Loucy (cell line): ENCODE measurements around the gene SLCO2A1.

Experiments
- H2AFZ ChIP-seq: fragments of 200-600 bp; sonication (generic); 2 replicates; pipeline ENCODE4 v1.6.0; 2016; ENCODE audit warnings: antibody characterized with exemption, mild to moderate bottlenecking, low read length, moderate library complexity
- H3F3A ChIP-seq: fragments of 200-600 bp; 2 replicates; pipeline ENCODE4 v1.6.0; 2016; ENCODE audit warnings: antibody characterized with exemption, low read depth, mild to moderate bottlenecking
- H3K27me3 ChIP-seq: fragments of 200-600 bp; sonication (generic); 2 replicates; pipeline ENCODE4 v1.6.1; 2014; ENCODE audit warnings: low read length, mild to moderate bottlenecking; ENCODE audit not compliant: insufficient read depth, poor library complexity, severe bottlenecking
- H3K36me3 ChIP-seq: fragments of 200-600 bp; sonication (generic); 2 replicates; pipeline ENCODE4 v1.6.1; 2016; ENCODE audit warnings: low read length; ENCODE audit not compliant: insufficient read depth
- H3K4me1 ChIP-seq: fragments of 200-600 bp; sonication (generic); 2 replicates; pipeline ENCODE4 v1.5.1; 2014; ENCODE audit warnings: low read length, mild to moderate bottlenecking; ENCODE audit not compliant: insufficient read depth, poor library complexity, severe bottlenecking
- H3K4me2 ChIP-seq: fragments of 200-600 bp; sonication (generic); 2 replicates; pipeline ENCODE4 v1.6.0; 2014; ENCODE audit warnings: antibody characterized with exemption, low read length, low read depth, mild to moderate bottlenecking; ENCODE audit not compliant: poor library complexity, severe bottlenecking
- H3K4me3 ChIP-seq: fragments of 200-600 bp; sonication (generic); 2 replicates; pipeline ENCODE4 v1.5.1; 2014; ENCODE audit warnings: low read length, mild to moderate bottlenecking, mixed read lengths; ENCODE audit not compliant: poor library complexity, severe bottlenecking
- H3K79me2 ChIP-seq: fragments of 200-600 bp; sonication (generic); 2 replicates; pipeline ENCODE4 v1.6.1; 2014; ENCODE audit warnings: low read length; ENCODE audit not compliant: insufficient read depth
- H3K9ac ChIP-seq: fragments of 200-600 bp; sonication (generic); 2 replicates; pipeline ENCODE4 v1.6.0; 2014; ENCODE audit warnings: mild to moderate bottlenecking, low read depth, low read length, moderate library complexity; ENCODE audit not compliant: poor library complexity, severe bottlenecking
- H3K9me2 ChIP-seq: fragments of 200-600 bp; sonication (generic); replicated peaks from 2 replicates; pipeline ENCODE4 v1.6.1; 2016; ENCODE audit warnings: low read depth, low read length, mixed read lengths
- H3K9me3 ChIP-seq: fragments of 200-600 bp; sonication (generic); 2 replicates; pipeline ENCODE4 v1.6.1; 2014; ENCODE audit warnings: mild to moderate bottlenecking, antibody characterized with exemption, low read length, low read depth; ENCODE audit not compliant: insufficient read depth
- H4K20me1 ChIP-seq: fragments of 200-600 bp; sonication (generic); 2 replicates; pipeline ENCODE4 v1.6.0; 2014; ENCODE audit warnings: antibody characterized with exemption, low read length, mild to moderate bottlenecking; ENCODE audit not compliant: insufficient read depth, poor library complexity, severe bottlenecking
- CTCF ChIP-seq: fragments of 200-600 bp; sonication (generic); conservative IDR thresholded peaks from 2 replicates; pipeline ENCODE4 v1.5.1; 2014; ENCODE audit warnings: mild to moderate bottlenecking, antibody characterized with exemption, low read length
- EZH2phosphoT487 ChIP-seq: fragments of 200-600 bp; IDR thresholded peaks from 2 replicates; pipeline ENCODE4 v1.6.1; 2018; ENCODE audit warnings: antibody characterized with exemption, mild to moderate bottlenecking, moderate library complexity, borderline replicate concordance

SLCO2A1 gene

GRCh38 chr3:133894353-133895207, 135.1 kb downstream of the SLCO2A1 start:
- Histone ChIP-seq H3K4me2 (no peak overlapping the region), H3K4me1 (no peaks in the 10 kb centered on the region), H3F3A (no peaks in the 10 kb centered on the region), H3K79me2 (no peaks in the 10 kb centered on the region), H3K9me3 (no peaks in the 10 kb centered on the region), H3K27me3 (peaks cover 12% of the 10 kb centered on the region), H3K9ac (no peak overlapping the region), H3K4me3 (no peak overlapping the region), H3K9me2 (no peaks in the 10 kb centered on the region), H4K20me1 (no peaks in the 10 kb centered on the region), H2AFZ (no peak overlapping the region), H3K36me3 (no peaks in the 10 kb centered on the region)
- TF ChIP-seq CTCF, result no peak
- no peak for TF ChIP-seq EZH2phosphoT487

- Histone ChIP-seq H3K4me3 (no peak overlapping the region), H3K36me3 (no peaks in the 10 kb centered on the region), H4K20me1 (no peaks in the 10 kb centered on the region), H3K79me2 (no peaks in the 10 kb centered on the region), H3K4me1 (no peaks in the 10 kb centered on the region), H3K27me3 (peaks cover 12% of the 10 kb centered on the region), H3K9ac (no peak overlapping the region), H3K9me2 (no peaks in the 10 kb centered on the region), H3K4me2 (no peak overlapping the region), H3F3A (no peaks in the 10 kb centered on the region), H2AFZ (no peak overlapping the region), H3K9me3 (no peaks in the 10 kb centered on the region)
- TF ChIP-seq CTCF, result no peak
- TF ChIP-seq EZH2phosphoT487, result no peak
These were observed 135.9 kb downstream of the SLCO2A1 start for GRCh38 chr3:133893683-133894352.

GRCh38 chr3:133892541-133893231, 137.0 kb downstream of the SLCO2A1 start:
- Histone ChIP-seq H3K36me3 (no peaks in the 10 kb centered on the region), H4K20me1 (no peaks in the 10 kb centered on the region), H3K9me3 (no peaks in the 10 kb centered on the region), H3K4me3 (no peak overlapping the region), H3K9me2 (no peaks in the 10 kb centered on the region), H3K79me2 (no peaks in the 10 kb centered on the region), H3F3A (no peaks in the 10 kb centered on the region), H3K4me1 (no peaks in the 10 kb centered on the region), H3K9ac (no peak overlapping the region), H3K27me3 (peaks cover 12% of the 10 kb centered on the region), H2AFZ (no peak overlapping the region), H3K4me2 (no peak overlapping the region)
- TF ChIP-seq CTCF (no peak), EZH2phosphoT487 (no peak)
